Cardiac fibroblast (primary cell): Measurements from ENCODE around the gene ZNF280C.

ENCODE experiments used
- DNase-seq, 2 donors: peaks; one replicate each; pipeline versions ENCODE4 v3.0.0 to v3.0.0-alpha.2; 2010; ENCODE audit warnings: low read depth in 2 of 2
- H3K4me3 ChIP-seq, 2 donors: replicated peaks in 1 of 2; 1 replicate in 1 of 2; 2 replicates in 1 of 2; pipeline ENCODE4 v1.5.1; 2011; ENCODE audit warnings: low read depth in 2 of 2, low read length in 2 of 2, mild to moderate bottlenecking in 2 of 2, moderate library complexity in 1 of 2
- CTCF ChIP-seq: IDR thresholded peaks from one replicate; pipeline ENCODE4 v1.5.1; 2011; ENCODE audit warnings: low read depth, mild to moderate bottlenecking, low read length, inconsistent platforms

ZNF280C gene

GRCh38 chrX:130228871-130229270, 39.8 kb downstream of the ZNF280C start:
- H3K4me3 ChIP-seq, result no peak overlapping the region
- DNase-seq, result no peak
- TF ChIP-seq CTCF, result no peak

- no peak for TF ChIP-seq CTCF
- no peak overlapping the region for H3K4me3 ChIP-seq
- peak; percentile 24 to 38 for DNase-seq
Measured at GRCh38 chrX:130224810-130225209, 43.9 kb downstream of the ZNF280C start.

GRCh38 chrX:130216320-130216719, 52.4 kb downstream of the ZNF280C start:
- no peak overlapping the region for H3K4me3 ChIP-seq
- peak in 1 of 2 donors; percentile 33 for DNase-seq
- TF ChIP-seq CTCF, result no peak

GRCh38 chrX:130213376-130213775, 55.3 kb downstream of the ZNF280C start:
- TF ChIP-seq CTCF, result no peak
- DNase-seq, result no peak
- H3K4me3 ChIP-seq, result no peak overlapping the region

- TF ChIP-seq CTCF, result no peak
- DNase-seq, result no peak
- no peak overlapping the region for H3K4me3 ChIP-seq
Measured at GRCh38 chrX:130212371-130212770, 56.3 kb downstream of the ZNF280C start.

GRCh38 chrX:130211415-130212186, 57.1 kb downstream of the ZNF280C start:
- DNase-seq, result no peak
- TF ChIP-seq CTCF, result no peak

GRCh38 chrX:130204647-130205046, 64.1 kb downstream of the ZNF280C start:
- no peak overlapping the region for H3K4me3 ChIP-seq
- no peak for TF ChIP-seq CTCF
- no peak for DNase-seq

More at GRCh38 chrX:130211415-130212186, 57.1 kb downstream of the ZNF280C start:
- H3K4me3 ChIP-seq, result no peak overlapping the region
